SKM-1 treated with dmso at 0.1 percent for 144 hours (cell line): ENCODE results near the gene LRRN3.

Source experiments
- DNase-seq: peaks from one replicate; lab custom pipeline; 2025; ENCODE audit not compliant: unreplicated experiment; lab: John Stamatoyannopoulos, UW

Gene LRRN3

GRCh38 chr7:111076205-111076604 is 14.7 kb upstream of the LRRN3 start:
- no peak for DNase-seq

- no peak for DNase-seq
Observed at GRCh38 chr7:111077001-111077400, 13.9 kb upstream of the LRRN3 start.

- DNase-seq, result no peak
Observed at GRCh38 chr7:111080495-111081105, 10.3 kb upstream of the LRRN3 start.

- no peak for DNase-seq
Observed at GRCh38 chr7:111081546-111082267, 9.2 kb upstream of the LRRN3 start.

GRCh38 chr7:111082351-111082750 is 8.6 kb upstream of the LRRN3 start:
- no peak for DNase-seq

GRCh38 chr7:111083413-111083812 is 7.5 kb upstream of the LRRN3 start:
- peak; percentile 78 for DNase-seq

GRCh38 chr7:111085356-111085755 is 5.6 kb upstream of the LRRN3 start:
- no peak for DNase-seq

GRCh38 chr7:111086532-111086931 is 4.4 kb upstream of the LRRN3 start:
- DNase-seq, result no peak

GRCh38 chr7:111088328-111088727 is 2.6 kb upstream of the LRRN3 start:
- DNase-seq, result no peak

- peak; percentile 44 for DNase-seq
Observed at GRCh38 chr7:111089822-111090426, 1.0 kb upstream of the LRRN3 start.

GRCh38 chr7:111091593-111092358 is 849 bp downstream of the LRRN3 start:
- DNase-seq, result no peak

GRCh38 chr7:111092406-111093236 is 1.7 kb downstream of the LRRN3 start:
- no peak for DNase-seq

- no peak for DNase-seq
Observed at GRCh38 chr7:111093496-111093895, 2.6 kb downstream of the LRRN3 start.

- no peak for DNase-seq
Observed at GRCh38 chr7:111094419-111094818, 3.5 kb downstream of the LRRN3 start.

- DNase-seq, result no peak
Observed at GRCh38 chr7:111096997-111097396, 6.1 kb downstream of the LRRN3 start.

GRCh38 chr7:111098011-111098925 is 7.3 kb downstream of the LRRN3 start:
- no peak for DNase-seq

GRCh38 chr7:111098926-111099250 is 8.0 kb downstream of the LRRN3 start:
- no peak for DNase-seq

GRCh38 chr7:111101856-111102646 is 11.1 kb downstream of the LRRN3 start:
- DNase-seq, result no peak

- no peak for DNase-seq
Observed at GRCh38 chr7:111103136-111103535, 12.2 kb downstream of the LRRN3 start.
